Breast epithelium (tissue), 3 donors: ENCODE measurements around the gene TCF21.

Experiments used
- CTCF ChIP-seq, 3 donors: fragments of 450-650 bp; IDR thresholded peaks; one replicate each; pipeline ENCODE4 v1.5.1; 2016 to 2017; ENCODE audit warnings: antibody characterized with exemption in 3 of 3, mild to moderate bottlenecking in 3 of 3, moderate library complexity in 3 of 3
- POLR2A ChIP-seq: fragments of 450-650 bp; IDR thresholded peaks from one replicate; pipeline ENCODE4 v1.6.1; 2016; ENCODE audit warnings: antibody characterized with exemption, mild to moderate bottlenecking, moderate library complexity
- POLR2AphosphoS5 ChIP-seq, 3 donors: sonication (generic); formaldehyde crosslinking; IDR thresholded peaks; one replicate each; pipeline ENCODE4 v1.6.1; 2017; ENCODE audit warnings: antibody characterized with exemption in 3 of 3

GRCh38 chr6:133871131-133871530 lies 17.8 kb upstream of the TCF21 start:
- TF ChIP-seq POLR2A (no peak), CTCF (IDR thresholded peaks at IDR 0.05) (no peak), POLR2AphosphoS5 (IDR thresholded peaks at IDR 0.05) (no peak)
